Medulla oblongata (tissue), 1 donor: Measurements from ENCODE around the gene CHMP2A.
"Not testable (repeated sequence)": the region's sequence is repeated elsewhere in the genome, so short reads cannot be mapped to it uniquely, and the experiment has no call there.

Experiments
- DNase-seq: peaks from one replicate; pipeline ENCODE4 v3.0.0-alpha.2; 2015; ENCODE audit errors: extremely low spot score

The CHMP2A gene

GRCh38 chr19:58511353-58512208 is 43.3 kb downstream of the CHMP2A start, which contains the start of gene SLC27A5:
TSS of gene SLC27A5 (minus strand) at chr19:58511992. CDS start at chr19:58511955, 37 bp downstream.
- no peak for DNase-seq

- no peak for DNase-seq
These were observed 44.6 kb downstream of the CHMP2A start for GRCh38 chr19:58510084-58510862.

GRCh38 chr19:58509731-58510083 is 45.2 kb downstream of the CHMP2A start:
- no peak for DNase-seq

- not testable (repeated sequence) for DNase-seq
These were observed 47.2 kb downstream of the CHMP2A start for GRCh38 chr19:58507602-58508223.
